ENCODE measurements around the gene ACO2. TPM values are rescaled to one million over a fixed set of nuclear protein-coding genes. Genes with fewer than 3 reads are reported as not detected.
A peak's percentile ranks its signal among the peaks of the same experiment; 100 is the strongest.

Gene ACO2
- total and polyA plus RNA-seq, 2 of the 8 experiments (the other 6 are each of a cell fraction or from before 2014, with no cell fraction given): 52.8 to 75.4 TPM

DNA sequence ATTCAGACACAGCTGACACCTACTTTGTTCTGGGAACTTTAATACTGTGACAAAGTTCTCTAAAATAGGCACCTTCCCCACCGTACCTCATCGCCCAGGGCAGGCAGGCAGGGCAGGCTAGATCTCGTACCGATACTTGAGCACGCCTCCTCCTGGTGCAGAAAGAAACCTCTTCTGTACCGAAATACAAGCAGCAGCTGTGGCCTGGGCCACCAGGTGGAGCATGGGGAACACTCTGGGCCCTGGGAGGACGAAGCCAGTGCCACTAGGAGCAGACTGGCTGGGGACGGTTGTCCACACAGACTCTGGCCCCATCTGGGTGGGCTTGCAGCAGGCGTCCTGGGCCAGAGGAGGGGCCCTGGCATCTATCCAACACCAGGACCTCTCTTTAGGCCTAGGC, 108.0 kb downstream of the ACO2 start (continued):
- TF ChIP-seq, protein P1, sequence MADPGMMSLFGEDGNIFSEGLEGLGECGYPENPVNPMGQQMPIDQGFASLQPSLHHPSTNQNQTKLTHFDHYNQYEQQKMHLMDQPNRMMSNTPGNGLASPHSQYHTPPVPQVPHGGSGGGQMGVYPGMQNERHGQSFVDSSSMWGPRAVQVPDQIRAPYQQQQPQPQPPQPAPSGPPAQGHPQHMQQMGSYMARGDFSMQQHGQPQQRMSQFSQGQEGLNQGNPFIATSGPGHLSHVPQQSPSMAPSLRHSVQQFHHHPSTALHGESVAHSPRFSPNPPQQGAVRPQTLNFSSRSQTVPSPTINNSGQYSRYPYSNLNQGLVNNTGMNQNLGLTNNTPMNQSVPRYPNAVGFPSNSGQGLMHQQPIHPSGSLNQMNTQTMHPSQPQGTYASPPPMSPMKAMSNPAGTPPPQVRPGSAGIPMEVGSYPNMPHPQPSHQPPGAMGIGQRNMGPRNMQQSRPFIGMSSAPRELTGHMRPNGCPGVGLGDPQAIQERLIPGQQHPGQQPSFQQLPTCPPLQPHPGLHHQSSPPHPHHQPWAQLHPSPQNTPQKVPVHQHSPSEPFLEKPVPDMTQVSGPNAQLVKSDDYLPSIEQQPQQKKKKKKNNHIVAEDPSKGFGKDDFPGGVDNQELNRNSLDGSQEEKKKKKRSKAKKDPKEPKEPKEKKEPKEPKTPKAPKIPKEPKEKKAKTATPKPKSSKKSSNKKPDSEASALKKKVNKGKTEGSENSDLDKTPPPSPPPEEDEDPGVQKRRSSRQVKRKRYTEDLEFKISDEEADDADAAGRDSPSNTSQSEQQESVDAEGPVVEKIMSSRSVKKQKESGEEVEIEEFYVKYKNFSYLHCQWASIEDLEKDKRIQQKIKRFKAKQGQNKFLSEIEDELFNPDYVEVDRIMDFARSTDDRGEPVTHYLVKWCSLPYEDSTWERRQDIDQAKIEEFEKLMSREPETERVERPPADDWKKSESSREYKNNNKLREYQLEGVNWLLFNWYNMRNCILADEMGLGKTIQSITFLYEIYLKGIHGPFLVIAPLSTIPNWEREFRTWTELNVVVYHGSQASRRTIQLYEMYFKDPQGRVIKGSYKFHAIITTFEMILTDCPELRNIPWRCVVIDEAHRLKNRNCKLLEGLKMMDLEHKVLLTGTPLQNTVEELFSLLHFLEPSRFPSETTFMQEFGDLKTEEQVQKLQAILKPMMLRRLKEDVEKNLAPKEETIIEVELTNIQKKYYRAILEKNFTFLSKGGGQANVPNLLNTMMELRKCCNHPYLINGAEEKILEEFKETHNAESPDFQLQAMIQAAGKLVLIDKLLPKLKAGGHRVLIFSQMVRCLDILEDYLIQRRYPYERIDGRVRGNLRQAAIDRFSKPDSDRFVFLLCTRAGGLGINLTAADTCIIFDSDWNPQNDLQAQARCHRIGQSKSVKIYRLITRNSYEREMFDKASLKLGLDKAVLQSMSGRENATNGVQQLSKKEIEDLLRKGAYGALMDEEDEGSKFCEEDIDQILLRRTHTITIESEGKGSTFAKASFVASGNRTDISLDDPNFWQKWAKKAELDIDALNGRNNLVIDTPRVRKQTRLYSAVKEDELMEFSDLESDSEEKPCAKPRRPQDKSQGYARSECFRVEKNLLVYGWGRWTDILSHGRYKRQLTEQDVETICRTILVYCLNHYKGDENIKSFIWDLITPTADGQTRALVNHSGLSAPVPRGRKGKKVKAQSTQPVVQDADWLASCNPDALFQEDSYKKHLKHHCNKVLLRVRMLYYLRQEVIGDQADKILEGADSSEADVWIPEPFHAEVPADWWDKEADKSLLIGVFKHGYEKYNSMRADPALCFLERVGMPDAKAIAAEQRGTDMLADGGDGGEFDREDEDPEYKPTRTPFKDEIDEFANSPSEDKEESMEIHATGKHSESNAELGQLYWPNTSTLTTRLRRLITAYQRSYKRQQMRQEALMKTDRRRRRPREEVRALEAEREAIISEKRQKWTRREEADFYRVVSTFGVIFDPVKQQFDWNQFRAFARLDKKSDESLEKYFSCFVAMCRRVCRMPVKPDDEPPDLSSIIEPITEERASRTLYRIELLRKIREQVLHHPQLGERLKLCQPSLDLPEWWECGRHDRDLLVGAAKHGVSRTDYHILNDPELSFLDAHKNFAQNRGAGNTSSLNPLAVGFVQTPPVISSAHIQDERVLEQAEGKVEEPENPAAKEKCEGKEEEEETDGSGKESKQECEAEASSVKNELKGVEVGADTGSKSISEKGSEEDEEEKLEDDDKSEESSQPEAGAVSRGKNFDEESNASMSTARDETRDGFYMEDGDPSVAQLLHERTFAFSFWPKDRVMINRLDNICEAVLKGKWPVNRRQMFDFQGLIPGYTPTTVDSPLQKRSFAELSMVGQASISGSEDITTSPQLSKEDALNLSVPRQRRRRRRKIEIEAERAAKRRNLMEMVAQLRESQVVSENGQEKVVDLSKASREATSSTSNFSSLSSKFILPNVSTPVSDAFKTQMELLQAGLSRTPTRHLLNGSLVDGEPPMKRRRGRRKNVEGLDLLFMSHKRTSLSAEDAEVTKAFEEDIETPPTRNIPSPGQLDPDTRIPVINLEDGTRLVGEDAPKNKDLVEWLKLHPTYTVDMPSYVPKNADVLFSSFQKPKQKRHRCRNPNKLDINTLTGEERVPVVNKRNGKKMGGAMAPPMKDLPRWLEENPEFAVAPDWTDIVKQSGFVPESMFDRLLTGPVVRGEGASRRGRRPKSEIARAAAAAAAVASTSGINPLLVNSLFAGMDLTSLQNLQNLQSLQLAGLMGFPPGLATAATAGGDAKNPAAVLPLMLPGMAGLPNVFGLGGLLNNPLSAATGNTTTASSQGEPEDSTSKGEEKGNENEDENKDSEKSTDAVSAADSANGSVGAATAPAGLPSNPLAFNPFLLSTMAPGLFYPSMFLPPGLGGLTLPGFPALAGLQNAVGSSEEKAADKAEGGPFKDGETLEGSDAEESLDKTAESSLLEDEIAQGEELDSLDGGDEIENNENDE (IDR thresholded peaks at IDR 0.05; ENCODE audit: insufficient replicate concordance, low read length): no peak
- 0 out of 2 replicates have a peak, but pooled peaks have one; percentile 38 for TF ChIP-seq CREB1 (IDR thresholded peaks at IDR 0.05)
- TF ChIP-seq TEAD4 (IDR thresholded peaks at IDR 0.05; ENCODE audit: low read depth, low read length): no peak
- no peak for TF ChIP-seq TCF12 (IDR thresholded peaks at IDR 0.05; ENCODE audit: low read depth, low read length)
- TF ChIP-seq ZNF274 (IDR thresholded peaks at IDR 0.05; ENCODE audit: borderline replicate concordance, extremely low read depth, low read length): no peak
- TF ChIP-seq SUZ12 (IDR thresholded peaks at IDR 0.05; ENCODE audit: low read length): no peak
- no peak for TF ChIP-seq EP300 (IDR thresholded peaks at IDR 0.05; ENCODE audit: borderline replicate concordance in 1 of 2, low read depth in 2 of 2, low read length in 2 of 2)
- TF ChIP-seq SIN3A (conservative IDR thresholded peaks at IDR 0.05 in 1 of 2, IDR thresholded peaks at IDR 0.05 in 1 of 2; ENCODE audit: low read depth in 1 of 2, low read length in 2 of 2): 0 out of 4 replicates have a peak, but pooled peaks of 1 of the 2 experiments have one; percentile 52
- TF ChIP-seq JUND (IDR thresholded peaks at IDR 0.05; ENCODE audit: low read length): no peak; the same call in 1 of the 2 replicates
- TF ChIP-seq YY1 (IDR thresholded peaks at IDR 0.05; ENCODE audit: low read depth, low read length): no peak
- TF ChIP-seq CTBP2 (IDR thresholded peaks at IDR 0.05; ENCODE audit: borderline replicate concordance, insufficient read depth, insufficient read length, low read length): no peak
- no peak for TF ChIP-seq SIRT6 (IDR thresholded peaks at IDR 0.05; ENCODE audit: low read length)

Measured in H1 (cell line).